Loucy (cell line): ENCODE results near the gene FMN1.
"Not testable (repeated sequence)": the region's sequence is repeated elsewhere in the genome, so short reads cannot be mapped to it uniquely, and the experiment has no call there.

Source experiments
- H2AFZ ChIP-seq: fragments of 200-600 bp; sonication (generic); 2 replicates; pipeline ENCODE4 v1.6.0; 2016; ENCODE audit warnings: antibody characterized with exemption, mild to moderate bottlenecking, low read length, moderate library complexity
- H3F3A ChIP-seq: fragments of 200-600 bp; 2 replicates; pipeline ENCODE4 v1.6.0; 2016; ENCODE audit warnings: antibody characterized with exemption, low read depth, mild to moderate bottlenecking
- H3K27me3 ChIP-seq: fragments of 200-600 bp; sonication (generic); 2 replicates; pipeline ENCODE4 v1.6.1; 2014; ENCODE audit warnings: low read length, mild to moderate bottlenecking; ENCODE audit not compliant: insufficient read depth, poor library complexity, severe bottlenecking
- H3K36me3 ChIP-seq: fragments of 200-600 bp; sonication (generic); 2 replicates; pipeline ENCODE4 v1.6.1; 2016; ENCODE audit warnings: low read length; ENCODE audit not compliant: insufficient read depth
- H3K4me1 ChIP-seq: fragments of 200-600 bp; sonication (generic); 2 replicates; pipeline ENCODE4 v1.5.1; 2014; ENCODE audit warnings: low read length, mild to moderate bottlenecking; ENCODE audit not compliant: insufficient read depth, poor library complexity, severe bottlenecking
- H3K4me2 ChIP-seq: fragments of 200-600 bp; sonication (generic); 2 replicates; pipeline ENCODE4 v1.6.0; 2014; ENCODE audit warnings: antibody characterized with exemption, low read length, low read depth, mild to moderate bottlenecking; ENCODE audit not compliant: poor library complexity, severe bottlenecking
- H3K4me3 ChIP-seq: fragments of 200-600 bp; sonication (generic); 2 replicates; pipeline ENCODE4 v1.5.1; 2014; ENCODE audit warnings: low read length, mild to moderate bottlenecking, mixed read lengths; ENCODE audit not compliant: poor library complexity, severe bottlenecking
- H3K79me2 ChIP-seq: fragments of 200-600 bp; sonication (generic); 2 replicates; pipeline ENCODE4 v1.6.1; 2014; ENCODE audit warnings: low read length; ENCODE audit not compliant: insufficient read depth
- H3K9ac ChIP-seq: fragments of 200-600 bp; sonication (generic); 2 replicates; pipeline ENCODE4 v1.6.0; 2014; ENCODE audit warnings: mild to moderate bottlenecking, low read depth, low read length, moderate library complexity; ENCODE audit not compliant: poor library complexity, severe bottlenecking
- H3K9me2 ChIP-seq: fragments of 200-600 bp; sonication (generic); replicated peaks from 2 replicates; pipeline ENCODE4 v1.6.1; 2016; ENCODE audit warnings: low read depth, low read length, mixed read lengths
- H3K9me3 ChIP-seq: fragments of 200-600 bp; sonication (generic); 2 replicates; pipeline ENCODE4 v1.6.1; 2014; ENCODE audit warnings: mild to moderate bottlenecking, antibody characterized with exemption, low read length, low read depth; ENCODE audit not compliant: insufficient read depth
- H4K20me1 ChIP-seq: fragments of 200-600 bp; sonication (generic); 2 replicates; pipeline ENCODE4 v1.6.0; 2014; ENCODE audit warnings: antibody characterized with exemption, low read length, mild to moderate bottlenecking; ENCODE audit not compliant: insufficient read depth, poor library complexity, severe bottlenecking
- CTCF ChIP-seq: fragments of 200-600 bp; sonication (generic); conservative IDR thresholded peaks from 2 replicates; pipeline ENCODE4 v1.5.1; 2014; ENCODE audit warnings: mild to moderate bottlenecking, antibody characterized with exemption, low read length
- EZH2phosphoT487 ChIP-seq: fragments of 200-600 bp; IDR thresholded peaks from 2 replicates; pipeline ENCODE4 v1.6.1; 2018; ENCODE audit warnings: antibody characterized with exemption, mild to moderate bottlenecking, moderate library complexity, borderline replicate concordance

Gene FMN1

GRCh38 chr15:32953533-32953910 lies 241.0 kb downstream of the FMN1 start:
- no peak overlapping the region for H3K4me3 ChIP-seq
- TF ChIP-seq EZH2phosphoT487 (no peak), CTCF (no peak)
- no peaks in the 10 kb centered on the region for H3K27me3 ChIP-seq
- H3F3A ChIP-seq, result no peaks in the 10 kb centered on the region
- H3K79me2 ChIP-seq, result no peaks in the 10 kb centered on the region; the same call in 1 of the 2 replicates
- H3K9me3 ChIP-seq, result no peaks in the 10 kb centered on the region
- H3K4me1 ChIP-seq, result peaks cover 6% of the 10 kb centered on the region
- no peaks in the 10 kb centered on the region for H3K36me3 ChIP-seq
- no peak overlapping the region for H3K9ac ChIP-seq
- H4K20me1 ChIP-seq, result no peaks in the 10 kb centered on the region
- no peak overlapping the region for H2AFZ ChIP-seq
- no peak overlapping the region for H3K4me2 ChIP-seq
- no peaks in the 10 kb centered on the region for H3K9me2 ChIP-seq

GRCh38 chr15:32952901-32953532 lies 241.5 kb downstream of the FMN1 start:
- Histone ChIP-seq H3K9me2 (no peaks in the 10 kb centered on the region), H3K36me3 (no peaks in the 10 kb centered on the region), H3K9ac (no peak overlapping the region), H3K79me2 (no peaks in the 10 kb centered on the region; the same call in 1 of the 2 replicates), H3K9me3 (no peaks in the 10 kb centered on the region), H3K4me1 (peaks cover 6% of the 10 kb centered on the region), H2AFZ (no peak overlapping the region), H3K4me2 (no peak overlapping the region), H4K20me1 (no peaks in the 10 kb centered on the region), H3K27me3 (no peaks in the 10 kb centered on the region), H3F3A (no peaks in the 10 kb centered on the region), H3K4me3 (no peak overlapping the region)
- TF ChIP-seq EZH2phosphoT487, result no peak
- no peak for TF ChIP-seq CTCF

GRCh38 chr15:32951736-32952464 lies 242.6 kb downstream of the FMN1 start:
- Histone ChIP-seq H3K79me2 (no peaks in the 10 kb centered on the region; the same call in 1 of the 2 replicates), H4K20me1 (no peaks in the 10 kb centered on the region), H3K36me3 (no peaks in the 10 kb centered on the region), H3K9me2 (no peaks in the 10 kb centered on the region), H3K9me3 (no peaks in the 10 kb centered on the region), H3K4me3 (no peak overlapping the region), H3F3A (no peaks in the 10 kb centered on the region), H2AFZ (no peak overlapping the region), H3K4me2 (no peak overlapping the region), H3K4me1 (peaks cover 6% of the 10 kb centered on the region), H3K27me3 (no peaks in the 10 kb centered on the region), H3K9ac (no peak overlapping the region)
- TF ChIP-seq CTCF (no peak), EZH2phosphoT487 (no peak)

GRCh38 chr15:32950051-32950450 lies 244.5 kb downstream of the FMN1 start:
- H3K9me2 ChIP-seq, H2AFZ ChIP-seq, H3K79me2 ChIP-seq, H3K4me1 ChIP-seq, H3K4me3 ChIP-seq, H3K9ac ChIP-seq, H3F3A ChIP-seq, H4K20me1 ChIP-seq, H3K36me3 ChIP-seq, H3K27me3 ChIP-seq, H3K9me3 ChIP-seq, H3K4me2 ChIP-seq: not testable (repeated sequence)
